Measurements from ENCODE around the gene DNAH6. TPM values are rescaled to one million over a fixed set of nuclear protein-coding genes. Genes with fewer than 3 reads are reported as not detected.

The DNAH6 gene
- total RNA-seq, 1 donor from 2014 or later, result 0.14 TPM

DNA sequence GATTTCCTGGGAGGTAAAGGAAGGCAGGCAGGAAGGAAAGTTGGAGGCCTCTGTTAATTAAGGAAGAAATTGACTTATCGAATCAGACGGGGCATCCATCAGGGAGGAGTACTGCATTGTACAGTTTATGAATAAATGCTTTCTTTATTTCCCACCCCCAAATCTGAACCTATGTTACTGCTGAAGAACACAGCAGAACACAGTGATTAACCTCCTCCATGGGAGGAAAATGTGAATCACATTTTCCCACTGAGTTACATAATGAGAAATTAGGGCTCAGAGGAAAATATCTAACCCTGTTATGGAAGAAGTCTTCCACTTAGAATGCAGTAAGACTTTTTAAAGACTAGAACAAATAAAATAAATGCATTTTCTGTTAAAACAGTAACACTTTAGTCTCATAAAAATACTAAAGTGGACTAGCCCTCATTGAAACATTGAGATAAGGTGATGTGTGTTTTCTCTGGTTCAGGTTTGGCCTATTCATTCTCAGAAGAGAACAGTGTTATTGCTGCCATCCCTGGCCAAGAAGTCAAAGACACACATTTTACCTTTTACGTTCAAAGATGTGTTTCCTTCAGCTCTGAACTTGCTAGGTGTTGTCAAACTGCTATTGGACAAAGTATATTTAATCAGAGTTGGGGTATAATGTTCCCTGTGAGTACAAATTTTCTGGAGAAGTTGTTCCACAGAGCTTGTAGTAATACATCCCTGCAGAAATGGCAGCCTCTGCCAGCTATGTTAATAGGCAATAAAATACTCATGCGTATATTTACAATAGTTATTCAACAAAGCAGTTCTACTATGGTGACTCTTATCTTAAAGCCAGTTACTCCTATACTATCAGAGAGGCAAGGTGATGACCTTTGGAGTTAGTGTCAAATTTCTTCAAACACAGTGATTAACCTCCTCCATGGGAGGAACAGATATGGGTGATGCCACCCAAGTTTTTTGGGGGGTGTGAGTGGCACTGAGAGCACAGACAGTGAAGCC, 11.1 kb downstream of the DNAH6 start:
- intact Hi-C loops (cut with micrococcal nuclease), result no loop called here
- H3K4me3 ChIP-seq, result no peak overlapping the region
- TF ChIP-seq, protein P1, sequence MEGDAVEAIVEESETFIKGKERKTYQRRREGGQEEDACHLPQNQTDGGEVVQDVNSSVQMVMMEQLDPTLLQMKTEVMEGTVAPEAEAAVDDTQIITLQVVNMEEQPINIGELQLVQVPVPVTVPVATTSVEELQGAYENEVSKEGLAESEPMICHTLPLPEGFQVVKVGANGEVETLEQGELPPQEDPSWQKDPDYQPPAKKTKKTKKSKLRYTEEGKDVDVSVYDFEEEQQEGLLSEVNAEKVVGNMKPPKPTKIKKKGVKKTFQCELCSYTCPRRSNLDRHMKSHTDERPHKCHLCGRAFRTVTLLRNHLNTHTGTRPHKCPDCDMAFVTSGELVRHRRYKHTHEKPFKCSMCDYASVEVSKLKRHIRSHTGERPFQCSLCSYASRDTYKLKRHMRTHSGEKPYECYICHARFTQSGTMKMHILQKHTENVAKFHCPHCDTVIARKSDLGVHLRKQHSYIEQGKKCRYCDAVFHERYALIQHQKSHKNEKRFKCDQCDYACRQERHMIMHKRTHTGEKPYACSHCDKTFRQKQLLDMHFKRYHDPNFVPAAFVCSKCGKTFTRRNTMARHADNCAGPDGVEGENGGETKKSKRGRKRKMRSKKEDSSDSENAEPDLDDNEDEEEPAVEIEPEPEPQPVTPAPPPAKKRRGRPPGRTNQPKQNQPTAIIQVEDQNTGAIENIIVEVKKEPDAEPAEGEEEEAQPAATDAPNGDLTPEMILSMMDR (IDR thresholded peaks at IDR 0.05; ENCODE audit: borderline replicate concordance), result no peak
- H3K9me3 ChIP-seq (replicated peaks), result no peaks in the 10 kb centered on the region
- H3K4me1 ChIP-seq, result no peaks in the 10 kb centered on the region
- no peak for DNase-seq
- H3K36me3 ChIP-seq, result no peaks in the 10 kb centered on the region
- no peak overlapping the region for H3K27ac ChIP-seq (replicated peaks)
- no peaks in the 10 kb centered on the region for H3K27me3 ChIP-seq (ENCODE audit: low read depth)

DNA sequence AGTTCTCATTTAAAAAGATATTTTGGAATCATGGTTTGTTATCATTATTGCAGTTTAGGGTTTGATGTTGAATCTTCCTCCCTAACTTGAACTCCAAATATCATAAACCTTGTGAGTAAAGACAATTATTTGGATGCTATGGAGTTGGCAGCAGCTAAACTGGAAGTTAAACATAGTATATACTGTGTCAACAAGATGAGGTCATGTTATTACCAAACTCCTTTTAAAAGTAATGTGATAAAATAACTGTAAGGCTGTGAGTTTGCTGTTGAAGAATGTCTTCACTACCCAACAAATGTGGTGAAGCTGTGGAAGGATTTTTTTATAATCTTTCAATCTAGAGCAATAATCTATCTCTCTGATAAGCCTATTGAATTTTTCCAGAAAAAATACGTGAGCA, 16.0 kb downstream of the DNAH6 start:
- Histone ChIP-seq H3K4me1 (no peaks in the 10 kb centered on the region), H3K27me3 (ENCODE audit: low read depth) (no peaks in the 10 kb centered on the region), H3K4me3 (no peak overlapping the region), H3K9me3 (replicated peaks) (no peaks in the 10 kb centered on the region), H3K27ac (replicated peaks) (no peak overlapping the region), H3K36me3 (no peaks in the 10 kb centered on the region)
- intact Hi-C loops (cut with micrococcal nuclease), result no loop called here
- DNase-seq, result no peak
- TF ChIP-seq, protein P1 (IDR thresholded peaks at IDR 0.05; ENCODE audit: borderline replicate concordance), result no peak

DNA sequence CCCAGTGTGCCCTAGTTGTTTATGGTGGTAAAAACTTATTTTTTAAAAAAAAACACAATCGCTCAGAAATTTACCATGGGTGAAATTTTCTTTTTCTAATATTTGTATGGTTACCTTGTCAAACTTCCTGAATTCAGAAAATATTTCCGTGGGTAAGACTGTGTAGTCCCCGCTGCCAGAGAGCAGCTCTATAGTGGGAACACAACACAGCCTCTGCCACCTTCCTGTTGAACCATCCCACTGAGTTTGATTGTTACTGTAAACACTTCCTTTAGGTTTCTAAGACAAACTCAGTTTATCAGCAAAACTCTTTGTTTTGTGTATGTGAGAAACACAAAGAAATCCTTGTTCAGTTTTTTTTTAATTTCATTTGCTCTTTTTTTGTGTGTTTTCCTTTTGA, 17.9 kb downstream of the DNAH6 start:
- Histone ChIP-seq H3K36me3 (no peaks in the 10 kb centered on the region), H3K4me1 (no peaks in the 10 kb centered on the region), H3K9me3 (replicated peaks) (no peaks in the 10 kb centered on the region), H3K27me3 (ENCODE audit: low read depth) (no peaks in the 10 kb centered on the region), H3K27ac (replicated peaks) (no peak overlapping the region), H3K4me3 (no peak overlapping the region)
- no peak for DNase-seq
- TF ChIP-seq, protein P1 (IDR thresholded peaks at IDR 0.05; ENCODE audit: borderline replicate concordance), result no peak
- intact Hi-C loops (cut with micrococcal nuclease), result no loop called here

DNA sequence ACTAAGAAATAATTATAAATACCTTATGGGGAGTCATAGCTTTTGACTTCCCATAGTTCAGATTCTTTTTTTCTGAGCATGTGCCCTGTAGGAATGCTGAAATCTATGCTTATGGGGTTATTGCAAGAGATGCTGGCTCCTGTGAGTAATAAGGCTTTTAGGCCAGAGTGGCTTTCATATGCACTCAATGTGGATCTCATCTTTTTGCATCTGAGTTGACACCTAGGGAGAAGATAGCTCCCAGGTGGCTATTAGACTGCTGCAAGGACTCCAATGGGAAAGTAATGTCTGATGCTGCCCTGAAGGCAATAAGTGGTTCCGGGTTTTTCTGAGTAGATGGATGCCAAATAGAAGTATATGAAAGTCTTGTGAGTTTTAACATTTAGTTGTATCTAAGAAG, 21.0 kb downstream of the DNAH6 start:
- Histone ChIP-seq H3K27ac (replicated peaks) (no peak overlapping the region), H3K4me1 (no peaks in the 10 kb centered on the region), H3K36me3 (no peaks in the 10 kb centered on the region), H3K4me3 (no peak overlapping the region), H3K27me3 (ENCODE audit: low read depth) (no peaks in the 10 kb centered on the region), H3K9me3 (replicated peaks) (no peaks in the 10 kb centered on the region)
- TF ChIP-seq, protein P1 (IDR thresholded peaks at IDR 0.05; ENCODE audit: borderline replicate concordance), result no peak
- intact Hi-C loops (cut with micrococcal nuclease), result no loop called here
- no peak for DNase-seq

DNA sequence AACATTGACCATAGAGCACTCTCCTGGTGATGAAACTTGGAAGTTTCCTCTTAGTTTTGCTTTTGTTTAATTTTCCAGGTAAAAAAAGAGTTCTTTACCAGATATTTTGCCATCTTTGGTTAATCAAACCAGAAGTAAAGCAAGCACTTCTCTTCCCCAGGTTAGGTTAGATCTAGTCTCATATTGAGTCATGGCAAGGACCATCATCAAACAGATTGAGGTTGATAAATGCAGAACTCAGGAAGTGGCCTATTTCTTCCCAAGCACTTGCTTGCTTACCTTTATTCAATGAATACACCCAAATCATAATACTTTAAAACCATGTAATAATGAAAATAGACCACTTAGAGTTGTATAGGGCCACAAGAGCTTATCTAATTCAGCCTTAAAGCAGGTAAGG, 23.4 kb downstream of the DNAH6 start:
- Histone ChIP-seq H3K36me3 (no peaks in the 10 kb centered on the region), H3K9me3 (replicated peaks) (no peaks in the 10 kb centered on the region), H3K4me3 (no peak overlapping the region), H3K4me1 (no peaks in the 10 kb centered on the region), H3K27me3 (ENCODE audit: low read depth) (no peaks in the 10 kb centered on the region), H3K27ac (replicated peaks) (no peak overlapping the region)
- intact Hi-C loops (cut with micrococcal nuclease), result no loop called here
- no peak for DNase-seq
- TF ChIP-seq, protein P1 (IDR thresholded peaks at IDR 0.05; ENCODE audit: borderline replicate concordance), result no peak
